ENCODE data around the gene NUDT9.
"Not testable (repeated sequence)": the region's sequence is repeated elsewhere in the genome, so short reads cannot be mapped to it uniquely, and the experiment has no call there.

NUDT9 gene

DNA sequence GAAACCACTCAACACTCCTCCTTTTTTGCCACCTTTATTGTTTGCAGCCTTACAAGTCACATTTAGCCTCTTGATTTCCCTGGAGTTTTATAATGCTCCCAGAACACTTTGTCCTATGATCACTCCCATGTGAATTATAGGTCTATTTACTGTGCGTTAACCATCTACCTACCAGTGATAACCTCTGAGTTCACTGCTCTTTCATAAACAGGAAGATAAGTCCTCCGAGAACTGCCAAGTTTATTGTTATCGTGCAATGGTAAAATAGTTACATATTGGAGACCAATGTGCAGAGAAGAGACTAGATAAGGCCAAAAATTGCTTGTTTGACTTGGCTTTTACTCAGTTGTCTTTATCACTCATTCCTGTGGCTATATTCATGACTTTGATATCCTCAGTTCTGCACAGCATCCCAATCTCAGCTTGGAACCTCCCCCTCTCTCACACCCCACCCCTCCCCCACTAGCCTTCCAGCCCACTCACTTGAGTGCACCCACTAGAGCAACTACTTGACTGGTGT lies 12.9 kb upstream of the NUDT9 start:
- no peak for DNase-seq

DNA sequence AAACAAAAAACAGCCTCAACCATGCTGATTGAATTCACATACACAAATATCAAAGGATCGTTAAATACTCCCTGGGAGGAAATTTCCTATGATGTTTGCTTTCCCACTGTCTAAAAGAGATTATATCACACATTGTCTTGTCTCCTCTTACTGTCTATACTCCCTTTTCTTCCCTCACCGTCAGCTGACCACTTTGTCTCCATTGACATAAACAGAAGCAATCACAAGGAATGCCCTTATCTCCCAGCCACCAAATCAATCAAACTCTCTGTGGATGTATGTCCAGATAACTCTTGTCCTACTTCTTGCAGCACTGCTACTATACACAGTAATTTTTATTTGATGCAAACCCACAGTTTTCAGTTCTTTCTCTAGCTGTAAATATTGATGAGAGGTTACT lies 12.2 kb upstream of the NUDT9 start:
- DNase-seq, result no peak

DNA sequence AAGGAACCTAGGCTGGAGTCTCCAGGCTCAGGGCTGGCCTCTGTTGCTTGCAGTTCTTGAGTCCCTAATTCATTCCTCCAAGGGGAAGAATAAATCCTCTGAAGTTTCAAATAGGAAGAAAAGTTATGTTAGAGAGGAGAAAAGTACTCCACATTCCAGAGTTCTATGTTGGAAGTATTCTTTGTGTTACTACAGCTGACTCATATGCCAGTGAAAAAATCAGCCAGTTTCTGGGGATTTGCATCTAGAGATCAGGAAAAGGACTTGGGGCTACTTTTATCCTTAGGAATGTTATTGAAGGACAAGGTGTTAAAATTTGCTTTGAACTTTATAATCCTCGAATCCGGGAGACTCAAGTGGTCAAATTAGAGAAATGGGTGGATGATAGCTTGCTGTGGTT lies 11.7 kb upstream of the NUDT9 start:
- DNase-seq, result no peak

DNA sequence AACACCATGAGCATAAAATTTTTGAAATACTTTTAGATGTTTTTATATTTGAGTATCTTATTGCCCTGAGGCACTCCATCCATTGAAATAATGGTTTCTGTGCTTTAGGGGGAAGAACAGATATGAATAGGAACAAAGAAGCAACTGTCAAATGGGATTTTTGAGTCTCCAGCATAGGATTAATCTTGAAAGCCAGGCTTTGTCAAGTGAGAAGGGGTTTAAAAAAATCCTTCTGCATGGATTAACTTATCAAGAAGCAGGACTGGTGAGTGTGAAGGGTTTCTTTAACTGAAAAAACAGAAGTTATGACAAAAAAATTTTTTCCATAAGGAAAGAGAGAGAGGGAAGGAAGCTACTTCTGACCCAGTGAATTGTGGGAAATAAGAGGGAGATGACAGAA lies 7.6 kb upstream of the NUDT9 start:
- no peak for DNase-seq

DNA sequence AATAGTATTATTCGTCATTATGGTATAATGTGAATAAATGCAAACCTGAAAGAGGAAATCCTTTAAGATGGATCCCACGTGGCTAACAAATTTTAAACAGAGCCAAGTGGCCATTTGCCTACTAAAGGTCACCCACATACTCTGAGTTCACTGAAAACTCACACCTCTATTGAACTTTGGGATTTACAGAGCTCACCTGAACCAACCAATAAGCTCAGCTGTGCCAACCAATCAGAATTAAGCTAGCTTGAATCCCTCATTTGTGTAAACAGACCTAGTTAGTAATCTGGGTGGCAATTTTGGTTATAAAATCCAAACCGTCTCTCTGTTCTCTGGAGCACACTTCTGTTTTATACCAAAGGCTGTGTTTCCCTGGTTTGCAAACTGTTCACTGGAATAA lies 5.4 kb upstream of the NUDT9 start:
- DNase-seq, result no peak

DNA sequence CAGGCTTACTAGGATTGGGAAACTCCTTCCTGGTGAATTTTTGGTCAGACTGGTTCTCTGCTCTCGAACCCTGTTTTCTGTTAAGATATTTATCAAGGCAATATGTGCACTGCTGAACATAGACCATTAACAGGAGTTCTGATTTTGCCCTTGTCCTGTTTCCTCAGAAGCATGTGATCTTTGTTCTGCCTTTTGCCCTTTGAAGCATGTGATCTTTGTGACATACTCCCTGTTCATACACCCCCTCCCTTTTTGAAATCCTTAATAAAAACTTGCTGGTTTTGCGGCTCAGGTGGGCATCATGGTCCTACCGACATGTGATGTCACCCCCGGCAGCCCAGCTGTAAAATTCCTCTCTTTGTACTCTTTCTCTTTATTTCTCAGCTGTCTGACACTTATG lies 4.0 kb upstream of the NUDT9 start:
- DNase-seq, result not testable (repeated sequence)

DNA sequence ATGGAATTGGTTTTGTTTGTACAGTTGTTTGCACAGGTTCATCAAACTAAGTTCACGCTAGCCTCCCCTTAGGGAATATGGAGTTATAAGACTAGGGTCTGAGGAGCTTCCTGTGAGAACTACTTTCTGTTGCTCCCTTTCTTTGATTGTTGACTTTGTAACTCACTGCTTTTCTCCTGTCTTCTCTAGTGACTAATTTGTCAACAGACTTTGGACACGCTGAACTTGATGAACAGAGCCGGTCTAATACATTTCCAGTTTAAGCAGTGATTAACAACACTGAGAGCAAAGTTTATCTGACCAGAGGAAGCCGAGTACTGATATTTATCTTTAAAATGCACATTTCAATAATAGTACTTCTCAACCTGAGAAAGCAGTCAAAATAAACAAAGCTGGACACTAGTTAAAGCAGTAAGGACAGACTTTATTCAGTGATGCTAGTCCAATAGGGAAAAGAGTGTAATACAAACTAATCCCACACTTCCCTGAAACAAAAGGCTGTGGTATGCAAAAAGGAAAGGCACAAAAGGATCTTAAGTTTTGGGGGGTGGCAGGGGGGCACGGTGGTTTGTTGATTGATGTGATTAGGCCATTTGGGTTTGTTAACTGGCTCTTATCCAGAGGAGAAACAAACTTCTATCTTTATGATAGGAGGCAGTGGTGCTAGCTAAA lies 2.7 kb upstream of the NUDT9 start:
- no peak for DNase-seq

DNA sequence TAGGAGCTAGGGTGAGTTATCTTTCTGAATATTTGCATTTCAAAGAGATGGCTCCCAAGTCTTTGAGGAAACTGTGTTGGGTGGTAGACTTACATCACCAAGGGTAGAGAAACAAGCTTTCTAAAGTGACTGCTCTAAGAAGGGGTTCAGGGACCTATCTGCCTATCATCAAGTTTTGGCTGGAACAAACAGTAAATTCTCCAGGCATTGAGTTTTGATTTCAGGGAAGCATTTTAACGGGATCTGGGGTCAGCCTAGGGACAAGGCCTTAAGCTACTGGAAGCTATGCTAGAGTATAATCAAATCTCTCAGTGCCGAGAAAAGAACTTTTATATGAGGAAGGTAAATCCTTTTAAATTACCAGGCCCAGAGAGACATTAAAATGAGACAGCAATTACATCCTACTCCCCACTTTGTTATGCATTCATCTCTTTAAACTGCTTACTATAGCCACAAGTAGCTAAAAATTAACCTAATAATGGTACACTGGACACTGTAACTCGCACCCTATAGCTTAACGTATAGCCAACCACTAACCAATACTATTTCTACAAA lies 2.0 kb upstream of the NUDT9 start:
- DNase-seq, result no peak

DNA sequence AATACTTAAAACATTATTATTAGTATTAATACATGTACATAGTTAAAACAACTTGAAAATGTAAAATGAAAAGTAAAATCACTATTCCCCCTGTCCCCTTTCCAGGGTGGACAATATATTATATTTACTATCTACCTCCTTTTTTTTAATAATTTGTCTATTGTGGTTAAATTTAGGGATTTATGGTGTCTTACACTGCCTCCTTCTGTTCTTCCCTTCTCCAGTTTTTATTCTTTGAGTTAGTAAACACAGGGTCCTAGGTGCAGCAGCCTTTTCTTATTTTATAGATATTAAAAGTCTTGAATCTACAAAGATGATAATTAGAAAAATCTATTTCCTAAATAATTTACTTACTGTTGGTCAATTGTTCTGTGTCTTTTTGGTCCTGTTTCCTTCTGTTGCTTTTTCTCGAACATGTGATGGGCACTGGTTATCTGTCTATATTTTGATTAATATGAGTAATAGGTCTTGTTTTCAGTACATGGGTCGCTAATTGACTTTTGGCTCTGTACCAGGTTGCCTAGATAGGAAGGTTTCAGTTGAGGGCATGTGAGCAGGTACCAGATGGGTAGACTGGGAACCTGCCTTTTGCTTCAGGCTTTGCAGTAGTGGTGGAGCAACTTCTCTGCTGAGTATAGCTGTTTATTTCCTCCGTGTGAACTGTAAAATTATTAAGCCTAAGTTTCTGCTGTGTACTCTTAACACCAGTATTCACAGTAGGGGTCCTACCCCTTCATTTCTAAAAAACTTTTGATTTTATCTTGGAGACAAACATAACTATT lies 1.1 kb downstream of the NUDT9 start:
- no peak for DNase-seq

DNA sequence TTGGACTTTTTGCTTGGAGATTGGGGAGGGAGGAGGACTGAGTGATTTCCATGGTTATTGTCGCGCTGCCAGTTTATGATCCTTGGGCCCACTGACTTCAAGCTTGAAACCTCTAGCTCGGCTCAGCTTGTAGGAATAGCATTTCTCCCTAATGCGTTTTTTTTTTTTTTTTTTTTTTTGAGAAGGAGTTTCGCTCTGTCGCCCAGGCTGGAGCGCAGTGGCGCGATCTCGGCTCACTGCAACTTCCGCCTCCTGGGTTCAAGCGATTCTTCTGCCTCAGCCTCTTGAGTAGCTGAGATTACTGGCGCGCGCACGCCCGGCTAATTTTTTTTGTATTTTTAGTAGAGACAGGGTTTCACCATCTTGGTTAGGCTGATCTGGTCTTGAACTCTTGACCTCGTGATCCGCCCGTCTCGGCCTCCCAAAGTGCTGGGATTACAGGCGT lies 1.7 kb downstream of the NUDT9 start:
- not testable (repeated sequence) for DNase-seq

DNA sequence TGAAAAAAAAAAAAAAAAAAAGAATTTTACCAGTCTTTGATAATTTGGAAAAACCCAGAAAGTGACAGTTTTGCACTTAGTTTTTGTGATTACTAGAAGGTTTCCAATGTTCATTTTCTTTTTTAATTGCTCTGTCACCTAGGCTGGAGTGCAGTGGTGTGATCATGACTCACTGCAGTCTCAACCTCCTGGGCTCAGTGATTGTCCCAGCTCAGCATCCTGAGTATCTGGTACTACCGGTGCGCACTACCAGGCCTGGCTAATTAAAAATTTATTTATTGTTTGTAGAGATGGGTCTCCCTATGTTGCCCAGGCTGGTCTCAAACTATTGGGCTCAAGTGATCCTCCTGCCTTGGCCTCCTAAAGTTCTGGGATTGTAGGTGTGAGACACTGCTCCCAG lies 3.3 kb downstream of the NUDT9 start:
- DNase-seq, result no peak

DNA sequence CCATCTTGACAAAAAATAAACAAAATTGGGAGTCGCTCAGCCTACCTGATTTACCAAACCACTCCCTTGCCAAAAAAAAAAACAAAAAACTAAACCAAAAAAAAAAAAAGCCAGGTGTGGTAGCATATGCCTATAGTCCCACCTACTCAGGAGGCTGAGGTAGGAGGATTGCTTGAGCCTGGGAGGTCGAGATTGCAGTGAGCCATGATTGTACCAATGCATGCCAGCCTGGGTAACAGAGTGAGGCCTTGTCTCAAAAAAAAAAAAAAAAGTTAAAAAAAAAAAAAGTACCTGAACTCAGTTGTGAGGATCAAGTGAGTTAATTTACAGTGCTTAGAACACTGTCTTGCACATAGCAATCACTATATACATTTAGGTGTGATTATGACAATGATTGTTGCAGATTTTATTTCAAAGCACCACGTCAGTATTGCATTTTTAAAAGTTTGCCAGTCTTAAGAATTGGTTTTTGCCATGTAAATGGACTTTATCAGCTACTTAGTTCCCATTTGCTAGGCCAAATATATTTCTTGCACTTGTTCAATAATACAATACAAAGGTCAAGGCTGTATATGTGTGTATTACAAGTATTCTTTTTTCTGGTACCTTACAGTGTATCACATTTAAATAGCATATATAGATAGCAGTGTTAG lies 4.6 kb downstream of the NUDT9 start:
- DNase-seq, result no peak

DNA sequence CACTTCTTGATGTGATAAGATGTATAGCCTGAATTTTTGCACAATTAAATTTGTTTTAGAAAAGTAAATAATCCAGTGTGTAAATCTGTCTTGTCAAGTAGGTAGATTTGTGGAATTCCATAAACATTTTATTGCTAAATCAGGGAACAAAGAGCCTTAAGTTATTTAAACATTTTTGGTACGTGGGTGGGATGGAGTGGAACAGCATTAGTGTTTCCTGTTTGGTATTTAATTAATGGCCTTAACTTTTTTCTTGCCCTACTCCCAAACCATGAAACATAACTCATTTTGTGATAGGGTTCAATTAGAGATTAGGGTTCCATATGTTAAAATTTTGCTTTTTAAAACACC lies 5.1 kb downstream of the NUDT9 start:
- no peak for DNase-seq

DNA sequence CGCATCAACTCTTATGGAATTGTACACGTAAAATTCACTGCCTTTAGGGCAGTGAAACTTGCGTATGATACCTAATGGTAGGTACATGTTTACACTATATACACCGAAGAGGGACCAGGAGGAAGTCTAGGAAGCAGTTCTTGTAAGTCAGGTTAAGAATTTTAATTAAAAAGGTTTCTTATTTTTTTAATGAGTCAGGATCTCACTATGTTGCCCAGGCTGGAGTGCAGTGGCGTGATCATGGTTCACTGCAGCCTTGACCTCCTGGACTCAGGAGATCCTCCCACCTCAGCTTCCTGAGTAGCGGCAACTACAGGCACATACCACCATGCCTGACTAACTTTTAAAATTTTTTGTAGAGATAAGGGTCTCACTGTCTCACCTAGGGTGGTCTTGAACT lies 6.6 kb downstream of the NUDT9 start:
- no peak for DNase-seq

DNA sequence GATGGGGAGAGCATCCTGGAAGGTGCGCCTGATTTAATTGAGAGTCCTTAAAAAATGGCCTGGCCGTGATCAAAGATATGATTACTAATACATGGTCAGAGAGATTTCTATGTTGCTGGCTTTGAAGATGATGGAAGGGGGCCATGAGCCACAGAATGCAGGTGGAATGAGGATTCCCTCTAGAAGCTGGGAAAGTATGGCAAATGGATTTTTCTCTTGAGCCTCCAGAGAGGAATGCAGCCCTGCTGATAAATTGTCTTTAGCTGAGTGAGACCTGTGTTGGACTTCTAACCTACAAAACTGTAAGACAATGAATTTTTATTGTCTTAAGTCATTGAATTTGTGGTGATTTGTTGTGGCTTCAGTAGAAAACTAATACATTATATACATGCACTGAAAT lies 7.7 kb downstream of the NUDT9 start:
- DNase-seq, result no peak

DNA sequence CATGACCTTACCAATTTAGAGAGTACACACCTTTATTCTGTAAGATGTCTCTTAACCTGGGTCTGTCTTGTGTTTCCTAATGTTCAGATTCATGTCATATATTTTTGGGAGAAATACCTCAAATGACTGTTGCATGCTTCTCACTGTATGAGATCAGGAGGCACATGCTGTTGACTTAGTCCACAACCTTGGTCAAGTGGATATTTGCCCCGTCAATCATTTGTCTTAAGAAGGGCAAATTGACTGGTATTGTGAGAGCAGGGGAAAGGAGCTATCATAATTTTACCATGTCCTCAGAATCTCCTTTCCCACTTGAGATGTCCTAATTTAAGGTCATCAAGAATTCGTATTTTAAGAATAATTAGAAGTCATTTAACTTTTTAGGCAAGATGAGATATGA lies 11.0 kb downstream of the NUDT9 start:
- no peak for DNase-seq

DNA sequence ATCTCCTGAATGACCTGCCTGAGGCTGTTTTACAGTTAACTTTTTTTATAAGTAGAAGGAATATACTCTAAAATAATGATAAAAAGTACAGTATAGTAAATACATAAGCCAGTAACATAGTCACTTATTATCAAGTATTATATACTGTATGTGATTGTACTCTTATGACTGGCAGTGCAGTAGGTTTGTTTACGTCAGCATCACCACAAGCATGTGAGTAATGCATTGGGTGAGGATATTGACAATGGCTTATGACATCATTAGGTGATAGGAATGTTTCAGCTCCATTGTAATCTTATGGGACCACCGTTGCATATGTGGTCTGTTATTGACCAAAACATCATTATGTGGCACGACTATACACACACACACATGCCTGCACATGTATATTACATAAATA lies 20.5 kb downstream of the NUDT9 start:
- no peak for DNase-seq

DNA sequence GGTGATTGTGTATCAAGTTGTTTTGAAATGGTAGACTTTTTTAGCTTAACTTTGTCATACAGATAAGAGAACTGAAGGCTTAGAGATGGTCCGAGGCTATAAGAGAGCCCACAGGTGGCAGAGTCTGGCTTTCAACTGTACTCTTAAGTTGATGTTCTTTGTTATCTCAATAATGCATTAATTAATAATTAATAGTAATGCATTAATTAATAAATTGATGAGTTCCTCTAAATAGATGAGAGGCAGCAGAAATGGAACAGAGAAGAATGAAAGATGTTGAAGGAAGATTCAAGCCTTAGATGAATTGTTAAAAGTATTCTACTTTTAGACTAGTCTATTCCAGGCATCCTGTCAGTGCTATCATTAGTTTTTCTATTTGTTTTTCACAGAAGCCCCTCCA lies 22.4 kb downstream of the NUDT9 start:
- DNase-seq, result no peak

DNA sequence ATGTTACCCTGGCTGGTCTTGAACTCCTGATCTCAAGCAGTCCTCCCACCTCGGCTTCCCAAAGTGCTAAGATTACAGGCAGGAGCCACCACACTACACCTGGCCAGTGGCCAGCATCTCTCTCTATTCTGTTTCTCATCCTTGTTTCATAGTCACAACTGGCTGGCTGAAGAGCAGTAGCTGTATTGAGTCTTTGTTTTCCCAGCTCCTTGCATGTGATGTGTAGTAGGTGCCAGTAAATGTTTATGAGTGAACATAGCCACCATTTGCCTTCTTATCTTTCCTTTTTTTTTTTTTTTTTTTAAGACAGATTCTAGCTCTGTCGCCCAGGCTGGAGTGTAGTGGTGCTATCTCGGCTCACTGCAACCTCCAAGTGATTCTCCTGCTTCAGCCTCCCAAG lies 23.6 kb downstream of the NUDT9 start:
- DNase-seq, result no peak

DNA sequence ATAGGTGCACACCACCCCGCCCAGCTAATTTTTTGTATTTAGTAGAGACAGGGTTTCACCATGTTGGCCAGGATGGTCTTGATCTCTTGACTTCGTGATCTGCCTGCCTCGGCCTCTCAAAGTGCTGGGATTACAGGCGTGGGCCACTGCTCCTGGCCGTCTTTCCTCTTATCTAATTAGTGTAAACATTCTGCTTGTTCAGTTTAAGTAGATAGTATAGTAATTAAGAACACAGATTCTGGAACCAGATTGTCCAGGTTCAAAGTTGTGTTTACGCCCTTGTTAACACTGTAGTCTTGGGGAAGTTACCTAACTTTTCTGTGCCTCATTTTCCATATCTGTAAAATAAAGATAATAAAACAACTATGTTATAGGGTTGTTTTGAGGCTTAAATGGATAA lies 24.0 kb downstream of the NUDT9 start:
- DNase-seq, result not testable (repeated sequence)

DNA sequence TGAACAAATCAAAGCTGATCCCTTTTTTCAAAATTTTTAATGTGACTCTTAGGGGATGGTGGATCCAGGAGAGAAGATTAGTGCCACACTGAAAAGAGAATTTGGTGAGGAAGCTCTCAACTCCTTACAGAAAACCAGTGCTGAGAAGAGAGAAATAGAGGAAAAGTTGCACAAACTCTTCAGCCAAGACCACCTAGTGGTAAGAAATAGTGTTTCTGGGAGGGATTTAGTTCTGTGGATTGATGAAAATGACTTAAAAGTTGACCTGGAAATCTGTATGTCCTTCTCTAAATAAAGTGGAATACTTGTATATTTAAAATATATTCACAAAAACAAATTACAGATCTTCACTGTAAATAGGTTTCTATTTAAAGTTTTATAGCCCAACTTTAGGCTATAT lies 29.2 kb downstream of the NUDT9 start:
- DNase-seq, result no peak

DNA sequence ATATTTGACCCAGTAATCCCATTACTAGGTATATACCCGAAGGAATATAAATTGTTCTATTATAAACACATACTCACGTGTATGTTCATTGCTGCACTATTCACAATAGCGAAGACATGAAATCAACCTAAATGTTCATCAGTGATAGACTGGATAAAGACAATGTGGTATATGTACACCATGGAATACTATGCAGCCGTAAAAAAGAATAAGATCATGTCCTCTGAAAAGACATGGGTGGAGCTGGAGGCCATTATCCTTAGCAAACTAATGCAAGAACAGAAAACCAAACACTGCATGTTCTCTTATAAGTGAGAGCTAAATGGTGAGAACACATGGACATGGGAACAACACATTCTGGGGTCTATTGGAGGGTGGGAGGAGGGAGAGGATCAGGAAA lies 36.5 kb downstream of the NUDT9 start:
- DNase-seq, result no peak

DNA sequence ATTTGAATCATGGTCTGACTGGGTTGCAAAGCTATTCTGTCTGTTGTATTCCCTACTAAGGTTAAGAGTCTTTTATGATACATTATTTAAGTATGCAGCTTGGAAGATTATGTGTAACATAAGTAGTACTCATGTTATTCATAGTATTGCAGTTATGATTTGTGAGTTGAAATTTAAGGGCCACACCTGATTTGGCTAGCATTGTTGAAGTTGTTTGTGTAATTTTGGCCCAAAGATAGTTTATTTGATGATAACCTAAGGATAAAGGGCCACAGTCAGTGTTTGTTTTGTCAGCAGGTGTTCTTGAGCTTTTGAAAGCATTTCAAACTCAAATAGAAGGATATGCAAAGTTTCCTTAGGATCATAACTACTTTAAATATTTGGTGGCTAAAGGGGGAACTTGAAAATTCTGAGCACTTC lies 38.9 kb downstream of the NUDT9 start:
- DNase-seq, result no peak

DNA sequence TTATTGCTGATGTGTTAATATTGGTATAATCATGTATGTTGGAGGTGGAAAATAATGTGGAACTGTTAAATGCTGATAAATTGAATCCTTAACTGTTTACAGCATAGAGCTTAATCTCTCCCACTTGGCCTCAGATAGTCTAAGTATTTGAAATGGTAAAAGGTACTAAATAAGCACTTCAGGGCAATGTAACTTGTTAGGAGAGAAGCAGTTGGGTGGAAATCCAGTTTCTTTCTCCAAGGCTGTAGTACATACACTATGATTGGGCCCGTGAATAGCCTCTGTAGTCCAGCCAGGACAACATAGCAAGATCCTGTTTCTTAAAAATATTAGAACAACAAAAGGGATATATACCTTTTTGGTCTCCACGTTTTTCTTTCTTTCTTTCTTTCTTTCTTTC lies 39.7 kb downstream of the NUDT9 start:
- no peak for DNase-seq
